Activated CD4-positive, CD25-positive, alpha-beta regulatory T cell treated with anti-CD3 and anti-CD28 coated beads, Interleukin-2, amount 50 U/mL, for 72 hours (primary cell): ENCODE data around the gene HYCC1.
"Not testable (repeated sequence)": the region's sequence is repeated elsewhere in the genome, so short reads cannot be mapped to it uniquely, and the experiment has no call there.

Source experiments
- DNase-seq: peaks from one replicate; pipeline ENCODE4 v3.0.0; 2021

Gene HYCC1

GRCh38 chr7:23013715-23014649, at the start of gene HYCC1:
TSS of gene HYCC1 (minus strand) at chr7:23014130. CDS start at chr7:22991111, 23,019 bp downstream.
- DNase-seq: peak; percentile 98

GRCh38 chr7:23062452-23062851, 48.5 kb upstream of the HYCC1 start:
- no peak for DNase-seq

GRCh38 chr7:23061327-23061726, 47.4 kb upstream of the HYCC1 start:
- no peak for DNase-seq

- DNase-seq: no peak
These were observed 44.6 kb upstream of the HYCC1 start for GRCh38 chr7:23058408-23059096.

GRCh38 chr7:23055582-23056178, 41.8 kb upstream of the HYCC1 start:
- DNase-seq: no peak

- DNase-seq: not testable (repeated sequence)
These were observed 37.2 kb upstream of the HYCC1 start for GRCh38 chr7:23051124-23051485.

- not testable (repeated sequence) for DNase-seq
These were observed 32.4 kb upstream of the HYCC1 start for GRCh38 chr7:23046336-23046735.

GRCh38 chr7:23045086-23045485, 31.2 kb upstream of the HYCC1 start:
- not testable (repeated sequence) for DNase-seq

GRCh38 chr7:23044581-23044980, 30.7 kb upstream of the HYCC1 start:
- no peak for DNase-seq

GRCh38 chr7:23043441-23043840, 29.5 kb upstream of the HYCC1 start:
- no peak for DNase-seq

- not testable (repeated sequence) for DNase-seq
These were observed 25.7 kb upstream of the HYCC1 start for GRCh38 chr7:23039674-23040073.

GRCh38 chr7:23035542-23036371, 21.8 kb upstream of the HYCC1 start:
- not testable (repeated sequence) for DNase-seq

GRCh38 chr7:23027261-23027660, 13.3 kb upstream of the HYCC1 start:
- no peak for DNase-seq

- no peak for DNase-seq
These were observed 12.2 kb upstream of the HYCC1 start for GRCh38 chr7:23026164-23026563.

- DNase-seq: no peak
These were observed 10.5 kb upstream of the HYCC1 start for GRCh38 chr7:23024454-23024853.

- no peak for DNase-seq
These were observed 8.9 kb upstream of the HYCC1 start for GRCh38 chr7:23022851-23023250.

GRCh38 chr7:23022258-23022769, 8.4 kb upstream of the HYCC1 start:
- DNase-seq: no peak

- no peak for DNase-seq
These were observed 7.7 kb upstream of the HYCC1 start for GRCh38 chr7:23021596-23021995.

GRCh38 chr7:23020742-23021401, 6.9 kb upstream of the HYCC1 start:
- no peak for DNase-seq

GRCh38 chr7:23018750-23019149, 4.8 kb upstream of the HYCC1 start:
- DNase-seq: no peak

- no peak for DNase-seq
These were observed 3.4 kb upstream of the HYCC1 start for GRCh38 chr7:23017309-23017708.
